ENCODE results near the gene RUNX2. TPM values are rescaled to one million over a fixed set of nuclear protein-coding genes. Genes with fewer than 3 reads are reported as not detected.

The RUNX2 gene
- total RNA-seq, 4 donors from 2014 or later = 0.78 to 2.0 (median 0.94) TPM

GRCh38 chr6:45631396-45631795 lies 303.3 kb downstream of the RUNX2 start:
- intact Hi-C loops (cut with DNase I; ENCODE audit: low total_unique reads) = no loop called here
- Histone ChIP-seq H3K36me3 (no peaks in the 10 kb centered on the region), H3K4me3 (no peak overlapping the region), H3K27me3 (no peaks in the 10 kb centered on the region), H3K4me1 (no peaks in the 10 kb centered on the region), H3K27ac (no peak overlapping the region), H3K9me3 (no peaks in the 10 kb centered on the region)
- in situ Hi-C loops (cut with MboI; ENCODE audit: low sequenced_read_pairs in 4 of 4) = no loop called here
- TF ChIP-seq POLR2A (IDR thresholded peaks at IDR 0.05) = no peak
- no peak for TF ChIP-seq CTCF (IDR thresholded peaks at IDR 0.05 in 4 of 5, conservative IDR thresholded peaks at IDR 0.05 in 1 of 5)
- ATAC-seq = no peak
- no peak for DNase-seq

- TF ChIP-seq CTCF (IDR thresholded peaks at IDR 0.05 in 4 of 5, conservative IDR thresholded peaks at IDR 0.05 in 1 of 5) = no peak
- no peak for TF ChIP-seq POLR2A (IDR thresholded peaks at IDR 0.05)
- no peak for ATAC-seq
- in situ Hi-C loops (cut with MboI; ENCODE audit: low sequenced_read_pairs in 4 of 4) = no loop called here
- H3K4me3 ChIP-seq = no peak overlapping the region
- DNase-seq = no peak
- H3K4me1 ChIP-seq = no peaks in the 10 kb centered on the region
- no peaks in the 10 kb centered on the region for H3K36me3 ChIP-seq
- H3K27me3 ChIP-seq = no peaks in the 10 kb centered on the region
- no peaks in the 10 kb centered on the region for H3K9me3 ChIP-seq
- H3K27ac ChIP-seq = no peak overlapping the region
- intact Hi-C loops (cut with DNase I; ENCODE audit: low total_unique reads) = no loop called here
Observed at GRCh38 chr6:45633272-45633908, 305.3 kb downstream of the RUNX2 start.

GRCh38 chr6:45634231-45634630 lies 306.1 kb downstream of the RUNX2 start:
- Histone ChIP-seq H3K4me1 (no peaks in the 10 kb centered on the region), H3K4me3 (no peak overlapping the region), H3K27ac (no peak overlapping the region), H3K27me3 (no peaks in the 10 kb centered on the region), H3K36me3 (no peaks in the 10 kb centered on the region), H3K9me3 (no peaks in the 10 kb centered on the region)
- ATAC-seq (no peak), DNase-seq (no peak)
- intact Hi-C loops (cut with DNase I; ENCODE audit: low total_unique reads) = no loop called here
- in situ Hi-C loops (cut with MboI; ENCODE audit: low sequenced_read_pairs in 4 of 4) = no loop called here
- no peak for TF ChIP-seq CTCF (IDR thresholded peaks at IDR 0.05 in 4 of 5, conservative IDR thresholded peaks at IDR 0.05 in 1 of 5)

- H3K36me3 ChIP-seq = no peaks in the 10 kb centered on the region
- no peak for DNase-seq
- no peak for TF ChIP-seq CTCF (IDR thresholded peaks at IDR 0.05 in 4 of 5, conservative IDR thresholded peaks at IDR 0.05 in 1 of 5)
- no peak for TF ChIP-seq POLR2A (IDR thresholded peaks at IDR 0.05)
- H3K27ac ChIP-seq = no peak overlapping the region
- H3K27me3 ChIP-seq = no peaks in the 10 kb centered on the region
- H3K9me3 ChIP-seq = no peaks in the 10 kb centered on the region
- intact Hi-C loops (cut with DNase I; ENCODE audit: low total_unique reads) = no loop called here
- no peaks in the 10 kb centered on the region for H3K4me1 ChIP-seq
- ATAC-seq = no peak
- in situ Hi-C loops (cut with MboI; ENCODE audit: low sequenced_read_pairs in 4 of 4) = no loop called here
- H3K4me3 ChIP-seq = no peak overlapping the region
Observed at GRCh38 chr6:45635284-45635867, 307.2 kb downstream of the RUNX2 start.

- no peaks in the 10 kb centered on the region for H3K36me3 ChIP-seq
- TF ChIP-seq CTCF (IDR thresholded peaks at IDR 0.05 in 4 of 5, conservative IDR thresholded peaks at IDR 0.05 in 1 of 5) = no peak
- TF ChIP-seq POLR2A (IDR thresholded peaks at IDR 0.05) = no peak
- no peak overlapping the region for H3K27ac ChIP-seq
- no peaks in the 10 kb centered on the region for H3K27me3 ChIP-seq
- DNase-seq (no peak), ATAC-seq (no peak)
- intact Hi-C loops (cut with DNase I; ENCODE audit: low total_unique reads) (no loop called here), in situ Hi-C loops (cut with MboI; ENCODE audit: low sequenced_read_pairs in 4 of 4) (no loop called here)
- no peaks in the 10 kb centered on the region for H3K9me3 ChIP-seq
- H3K4me3 ChIP-seq = no peak overlapping the region
- no peaks in the 10 kb centered on the region for H3K4me1 ChIP-seq
Observed at GRCh38 chr6:45637056-45637455, 308.9 kb downstream of the RUNX2 start.

All from gastrocnemius medialis (tissue), 4 donors.